ENCODE results near the gene SALL3. TPM values are rescaled to one million over a fixed set of nuclear protein-coding genes. Genes with fewer than 3 reads are reported as not detected.

Gene SALL3
- total RNA-seq, 4 donors from 2014 or later = 0.16 TPM; not detected in 3

- intact Hi-C loops (cut with DNase I; ENCODE audit: low total_unique reads) = no loop called here
- no peak overlapping the region for H3K4me3 ChIP-seq (ENCODE audit: low read depth, poor library complexity, severe bottlenecking)
- TF ChIP-seq POLR2A (IDR thresholded peaks at IDR 0.05) (no peak), CTCF (IDR thresholded peaks at IDR 0.05) (no peak)
- peak in 1 of 2 donors; percentile 66 for DNase-seq (ENCODE audit: low spot score in 2 of 2)
- WGBS, 2 donors = 89 to 90% methylated on average over 15 of the region's 15 CpGs
Observed at GRCh38 chr18:78947291-78947690, 32.3 kb upstream of the SALL3 start.

- WGBS, 2 donors = 56 to 58% methylated on average over 12 of the region's 12 CpGs
- intact Hi-C loops (cut with DNase I; ENCODE audit: low total_unique reads) = no loop called here
- no peak for TF ChIP-seq CTCF (IDR thresholded peaks at IDR 0.05)
Observed at GRCh38 chr18:78948221-78948620, 31.4 kb upstream of the SALL3 start.

DNA sequence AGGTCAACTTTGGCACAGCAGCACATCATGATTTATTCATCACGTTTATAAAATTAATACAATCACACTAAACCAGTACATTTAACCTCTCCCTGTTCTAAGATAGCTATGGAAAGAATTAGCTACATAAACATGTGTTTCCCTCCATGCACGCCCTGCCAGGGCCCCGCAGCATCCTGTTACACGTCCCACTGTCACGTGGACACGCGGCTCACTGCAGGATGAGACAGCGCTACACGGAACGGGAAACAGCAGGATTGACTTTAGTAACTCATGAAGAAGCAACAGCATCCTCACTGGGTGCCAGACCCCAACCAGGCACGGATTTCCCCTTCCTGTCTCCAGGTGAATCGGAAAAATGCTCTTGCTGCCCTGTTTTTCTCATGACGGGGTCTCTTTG lies 30.9 kb upstream of the SALL3 start:
- no peak overlapping the region for H3K4me3 ChIP-seq (ENCODE audit: low read depth, poor library complexity, severe bottlenecking)
- intact Hi-C loops (cut with DNase I; ENCODE audit: low total_unique reads) = no loop called here
- no peak for TF ChIP-seq POLR2A (IDR thresholded peaks at IDR 0.05)
- TF ChIP-seq CTCF (IDR thresholded peaks at IDR 0.05) = no peak
- 67 to 74% methylated on average over 13 of the region's 13 CpGs for WGBS, 2 donors
- DNase-seq (ENCODE audit: low spot score in 2 of 2) = peak in 1 of 2 donors; percentile 63

More at GRCh38 chr18:78948221-78948620, 31.4 kb upstream of the SALL3 start:
- H3K4me3 ChIP-seq (ENCODE audit: low read depth, poor library complexity, severe bottlenecking) = no peak overlapping the region
- peak in 1 of 2 donors; percentile 64 for DNase-seq (ENCODE audit: low spot score in 2 of 2)

DNA sequence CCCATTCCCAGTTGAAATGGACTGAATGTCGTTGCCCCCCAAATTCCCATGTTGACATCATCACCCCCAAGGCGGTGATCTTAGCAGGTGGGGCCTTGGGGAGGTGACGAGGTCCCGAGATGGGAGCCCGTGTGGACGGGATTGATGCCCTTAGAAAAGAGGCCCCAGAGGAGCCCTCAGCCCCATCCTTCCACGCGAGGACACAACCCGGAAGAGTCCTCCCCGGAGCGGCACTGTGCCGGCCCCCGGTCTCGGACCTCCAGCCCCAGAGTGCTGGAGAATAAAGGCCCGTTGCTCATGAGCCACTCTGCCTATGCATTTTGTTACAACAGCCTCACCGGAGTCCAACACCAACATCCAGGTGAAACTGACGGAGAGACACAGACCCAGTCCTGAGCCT lies 30.4 kb upstream of the SALL3 start:
- intact Hi-C loops (cut with DNase I; ENCODE audit: low total_unique reads) = no loop called here
- H3K4me3 ChIP-seq (ENCODE audit: low read depth, poor library complexity, severe bottlenecking) = no peak overlapping the region
- DNase-seq (ENCODE audit: low spot score in 2 of 2) = no peak
- no peak for TF ChIP-seq POLR2A (IDR thresholded peaks at IDR 0.05)
- TF ChIP-seq CTCF (IDR thresholded peaks at IDR 0.05) = no peak
- 89 to 93% methylated on average over 10 to 17 of the region's 17 CpGs for WGBS, 2 donors

- intact Hi-C loops (cut with DNase I; ENCODE audit: low total_unique reads) = no loop called here
- no peak for TF ChIP-seq POLR2A (IDR thresholded peaks at IDR 0.05)
- no peak for TF ChIP-seq CTCF (IDR thresholded peaks at IDR 0.05)
- 80 to 81% methylated on average over 10 of the region's 10 CpGs for WGBS, 2 donors
Observed at GRCh38 chr18:78950386-78950785, 29.2 kb upstream of the SALL3 start.

GRCh38 chr18:78953566-78953965 lies 26.1 kb upstream of the SALL3 start:
- H3K4me3 ChIP-seq (ENCODE audit: low read depth, poor library complexity, severe bottlenecking) = no peak overlapping the region
- 58 to 60% methylated on average over 17 of the region's 17 CpGs for WGBS, 2 donors
- DNase-seq (ENCODE audit: low spot score in 2 of 2) = peak in 1 of 2 donors; percentile 67
- intact Hi-C loops (cut with DNase I; ENCODE audit: low total_unique reads) = no loop called here
- TF ChIP-seq CTCF (IDR thresholded peaks at IDR 0.05) (no peak), POLR2A (IDR thresholded peaks at IDR 0.05) (no peak)

More at GRCh38 chr18:78950386-78950785, 29.2 kb upstream of the SALL3 start:
- DNase-seq (ENCODE audit: low spot score in 2 of 2) = peak in 1 of 2 donors; percentile 64
- H3K4me3 ChIP-seq (ENCODE audit: low read depth, poor library complexity, severe bottlenecking) = no peak overlapping the region

Measured in lower leg skin (tissue), 4 donors.